PC-3 (cell line): ENCODE measurements around the gene ZACN.

Source experiments
- CTCF ChIP-seq: fragments of 300-600 bp; sonication (generic); conservative IDR thresholded peaks from 2 replicates; pipeline ENCODE4 v1.5.1; 2017; ENCODE audit warnings: antibody characterized with exemption, low read depth, mild to moderate bottlenecking, low read length
- EZH2 ChIP-seq: fragments of 300-600 bp; sonication (generic); IDR thresholded peaks from one replicate; pipeline ENCODE4 v1.6.1; 2017; ENCODE audit warnings: antibody characterized with exemption, mild to moderate bottlenecking, low read length; ENCODE audit not compliant: unreplicated experiment
- EZH2phosphoT487 ChIP-seq: fragments of 300-600 bp; sonication (generic); IDR thresholded peaks from 2 replicates; pipeline ENCODE4 v1.6.1; 2018; ENCODE audit warnings: mild to moderate bottlenecking, antibody characterized with exemption, low read length, borderline replicate concordance

- TF ChIP-seq CTCF = 0 out of 2 replicates have a peak, but pooled peaks have one; percentile 14
- TF ChIP-seq EZH2phosphoT487 = no peak
- no peak for TF ChIP-seq EZH2
Observed at GRCh38 chr17:76123749-76124581, 45.0 kb downstream of the ZACN start.
